Hepatocyte (in vitro differentiated cells): ENCODE measurements around the gene RPL6.

Experiments
- CTCF ChIP-seq: fragments of 200-600 bp; sonication (generic); IDR thresholded peaks from 2 replicates; pipeline ENCODE4 v1.5.1; 2016; ENCODE audit warnings: antibody characterized with exemption, mild to moderate bottlenecking; ENCODE audit not compliant: poor library complexity
- EZH2 ChIP-seq: fragments of 200-600 bp; sonication (generic); IDR thresholded peaks from 2 replicates; pipeline ENCODE4 v1.6.1; 2016; ENCODE audit warnings: antibody characterized with exemption, mild to moderate bottlenecking, borderline replicate concordance
- EZH2phosphoT487 ChIP-seq: fragments of 200-600 bp; sonication (generic); IDR thresholded peaks from one replicate; pipeline ENCODE4 v1.6.1; 2018; ENCODE audit warnings: antibody characterized with exemption, mild to moderate bottlenecking, low read depth, moderate library complexity; ENCODE audit not compliant: unreplicated experiment, severe bottlenecking

GRCh38 chr12:112374166-112374740 lies 35.2 kb downstream of the RPL6 start:
- TF ChIP-seq CTCF (no peak), EZH2 (no peak), EZH2phosphoT487 (no peak)
